NCI-H1930 (cell line): ENCODE measurements around the gene RSAD1.
"Not testable (repeated sequence)": the region's sequence is repeated elsewhere in the genome, so short reads cannot be mapped to it uniquely, and the experiment has no call there.

Experiments
- DNase-seq, 2 experiments: peaks; one replicate each; lab custom pipeline; 2025; lab: John Stamatoyannopoulos, UW

RSAD1 gene

DNA sequence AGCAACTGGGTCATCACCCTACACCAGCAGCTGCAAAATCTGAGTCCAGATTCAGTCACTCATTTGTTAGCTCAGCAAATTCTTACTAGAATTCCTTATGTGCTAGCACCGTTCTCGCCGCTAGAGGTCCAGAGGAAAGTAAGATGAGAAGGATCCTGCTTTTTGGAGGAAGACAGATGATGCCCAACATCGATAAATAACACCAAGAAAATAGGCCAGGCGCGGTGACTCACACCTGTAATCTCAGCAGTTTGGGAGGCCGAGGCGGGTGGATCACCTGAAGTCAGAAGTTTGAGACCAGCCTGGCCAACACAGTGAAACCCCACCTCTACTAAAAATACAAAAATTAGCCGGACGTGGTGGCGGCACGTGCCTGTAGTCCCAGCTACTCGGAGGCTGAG lies 5.9 kb upstream of the RSAD1 start:
- DNase-seq, result not testable (repeated sequence)

DNA sequence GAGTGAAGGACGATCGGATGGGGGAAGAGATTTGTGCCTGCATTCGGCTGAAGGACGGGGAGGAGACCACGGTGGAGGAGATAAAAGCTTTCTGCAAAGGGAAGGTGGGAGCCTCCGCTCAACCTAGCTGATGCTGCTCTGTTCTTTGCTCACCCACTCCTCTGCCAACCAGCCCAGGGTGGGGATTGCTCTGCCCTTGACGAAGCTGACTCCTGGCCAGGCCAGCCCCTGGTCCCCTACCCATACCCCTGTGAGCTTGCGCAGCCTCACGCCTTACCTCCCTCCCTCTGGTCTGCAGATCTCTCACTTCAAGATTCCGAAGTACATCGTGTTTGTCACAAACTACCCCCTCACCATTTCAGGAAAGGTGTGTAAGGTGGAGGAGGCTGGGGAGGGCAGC lies 4.8 kb upstream of the RSAD1 start:
- DNase-seq, result no peak

GRCh38 chr17:50474523-50474922 lies 4.1 kb upstream of the RSAD1 start:
- no peak for DNase-seq

GRCh38 chr17:50475362-50475761 lies 3.3 kb upstream of the RSAD1 start:
- DNase-seq, result no peak

DNA sequence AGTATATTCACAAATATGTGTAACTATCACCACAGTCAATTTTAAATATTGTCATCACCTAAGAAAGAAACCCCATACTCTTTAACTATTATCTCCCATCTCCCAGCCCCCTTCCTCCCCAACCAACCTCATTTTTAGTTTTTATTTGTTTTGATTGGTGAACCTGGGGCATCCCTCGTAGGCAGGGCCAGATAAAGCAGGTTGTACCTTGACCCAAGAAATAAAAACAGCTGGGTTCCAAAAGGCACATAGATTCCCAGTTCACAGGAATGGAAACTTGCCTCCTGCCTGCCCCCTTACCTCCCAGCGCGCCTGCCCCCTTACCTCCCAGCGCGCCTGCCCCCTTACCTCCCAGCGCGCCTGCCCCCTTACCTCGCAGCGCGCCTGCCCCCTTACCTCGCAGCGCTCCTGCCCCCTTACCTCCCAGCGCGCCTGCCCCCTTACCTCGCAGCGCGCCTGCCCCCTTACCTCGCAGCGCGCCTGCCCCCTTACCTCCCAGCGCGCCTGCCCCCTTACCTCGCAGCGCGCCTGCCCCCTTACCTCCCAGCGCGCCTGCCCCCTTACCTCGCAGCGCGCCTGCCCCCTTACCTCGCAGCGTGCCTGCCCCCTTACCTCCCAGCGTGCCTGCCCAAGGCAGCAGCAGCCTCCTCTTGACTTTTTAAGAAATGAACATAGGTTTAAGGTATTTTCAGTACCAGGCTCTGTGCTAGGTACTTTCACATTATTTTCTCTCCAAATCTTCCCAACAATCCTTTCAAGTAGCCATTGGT lies 2.7 kb upstream of the RSAD1 start:
- DNase-seq, result not testable (repeated sequence)

DNA sequence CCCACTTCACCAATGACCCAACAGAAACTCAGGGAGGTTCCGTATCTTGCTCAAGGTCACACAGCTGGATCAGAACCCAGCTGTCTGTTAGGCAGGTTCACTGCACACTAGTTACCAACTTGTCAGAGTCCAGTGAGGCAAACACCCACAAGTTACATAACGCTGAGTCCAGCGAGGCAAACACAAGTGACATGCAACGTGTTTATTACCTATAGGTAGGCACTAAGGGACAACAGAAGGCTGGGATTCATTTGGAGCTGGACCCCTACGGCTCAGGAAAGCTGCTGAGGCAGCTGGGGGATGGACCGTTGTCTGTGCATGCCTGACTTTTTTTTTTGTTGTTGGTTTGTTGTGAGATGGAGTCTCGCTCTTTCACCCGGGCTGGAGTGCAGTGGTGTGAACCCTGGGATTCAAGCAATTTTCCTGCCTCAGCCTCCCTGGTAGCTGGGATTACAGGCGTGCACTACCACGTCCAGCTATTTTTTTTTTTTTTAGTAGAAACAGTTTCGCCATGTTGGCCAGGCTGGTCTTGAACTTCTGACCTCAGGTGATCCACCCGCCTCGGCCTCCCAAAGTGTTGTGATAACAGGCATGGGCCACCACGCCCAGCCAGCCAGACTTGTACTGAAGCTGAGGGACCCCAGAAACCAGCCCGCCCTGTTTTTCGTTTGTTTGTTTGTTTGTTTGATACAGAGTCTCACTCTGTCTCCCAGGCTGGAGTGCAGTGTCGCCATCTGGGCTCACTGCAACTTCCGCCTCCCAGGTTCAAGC lies 1.9 kb upstream of the RSAD1 start:
- DNase-seq, result no peak

GRCh38 chr17:50477976-50478375 lies 684 bp upstream of the RSAD1 start:
- DNase-seq, result no peak

DNA sequence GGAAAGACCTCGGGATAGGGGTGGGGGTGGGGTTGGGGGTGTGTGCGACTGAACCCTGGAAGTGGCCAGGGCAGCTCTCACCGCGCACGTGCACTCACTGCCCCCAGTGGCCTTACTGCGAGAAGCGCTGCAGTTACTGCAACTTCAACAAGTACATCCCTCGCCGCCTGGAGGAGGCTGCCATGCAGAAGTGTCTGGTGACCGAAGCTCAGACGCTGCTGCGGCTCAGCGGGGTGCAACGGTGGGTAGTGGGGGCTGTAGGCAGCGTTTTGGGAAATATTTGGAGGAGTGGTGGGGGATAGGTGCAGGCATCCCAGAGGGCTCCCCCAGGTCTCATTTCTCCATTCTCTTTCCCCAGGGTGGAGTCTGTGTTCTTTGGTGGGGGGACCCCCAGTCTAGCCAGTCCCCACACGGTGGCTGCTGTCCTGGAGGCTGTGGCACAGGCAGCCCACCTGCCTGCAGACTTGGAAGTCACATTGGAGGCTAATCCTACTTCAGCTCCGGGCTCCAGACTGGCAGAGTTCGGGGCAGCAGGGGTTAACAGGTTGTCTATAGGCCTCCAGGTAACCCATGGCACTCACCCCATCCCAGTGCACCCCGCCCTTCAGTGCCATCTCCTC lies 972 bp downstream of the RSAD1 start:
- DNase-seq, result peak; percentile 65 to 78

DNA sequence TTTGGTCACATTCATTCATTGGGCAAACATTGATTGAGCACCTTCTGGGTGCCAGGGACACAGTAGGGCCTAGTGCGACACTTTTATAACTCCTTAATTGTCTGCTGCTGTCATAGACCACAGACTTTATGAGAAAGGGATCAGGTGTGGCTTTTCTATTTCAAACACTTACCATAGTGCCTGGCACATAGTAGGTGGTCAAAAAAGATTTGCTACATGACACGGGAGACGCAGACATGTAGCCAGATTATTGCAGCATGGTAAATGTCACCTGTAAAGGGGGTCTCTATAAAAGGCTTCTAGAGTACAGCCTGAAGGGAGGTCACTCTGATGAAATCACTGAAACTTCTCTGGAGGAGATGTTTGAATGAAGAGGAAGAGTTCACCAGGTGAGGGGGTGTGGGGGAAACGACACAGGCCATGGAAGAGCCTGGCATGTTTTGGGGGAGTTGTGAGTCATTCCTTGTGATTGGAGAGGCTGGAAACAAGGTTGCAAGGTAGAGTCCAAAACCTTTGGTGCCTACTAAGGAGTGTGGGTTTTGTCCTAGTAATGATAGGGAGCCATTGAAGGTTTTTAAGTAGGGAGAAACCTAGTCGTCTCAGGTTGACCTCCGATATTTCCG lies 1.6 kb downstream of the RSAD1 start:
- DNase-seq, result no peak

DNA sequence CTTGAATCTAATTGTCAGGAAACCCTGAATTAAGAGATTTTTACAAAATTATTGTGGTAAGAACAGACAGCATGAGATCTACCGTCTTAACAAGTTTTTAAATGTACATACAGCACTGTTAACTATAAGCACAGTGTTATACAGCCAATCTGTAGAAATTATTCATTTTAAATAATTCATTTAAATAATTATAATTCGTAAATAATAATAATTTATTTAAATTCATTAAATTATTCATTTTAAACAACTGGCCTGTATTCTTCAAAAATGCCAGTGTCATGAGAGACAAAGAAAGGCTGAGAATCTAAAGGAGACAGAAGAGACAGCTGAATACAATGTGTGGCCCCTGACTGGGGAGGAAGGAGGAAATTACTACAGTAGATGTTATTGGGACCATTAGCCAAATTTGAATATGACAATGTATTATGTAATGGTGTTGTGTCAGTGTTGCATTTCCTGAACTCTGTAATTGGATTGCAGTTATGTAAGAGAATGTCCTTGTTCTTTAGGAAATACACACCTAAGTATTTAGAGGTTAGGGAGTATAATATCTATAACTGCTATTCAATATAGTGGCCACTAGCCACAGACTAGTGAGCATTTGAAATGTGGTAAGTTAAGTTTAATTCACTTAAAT lies 2.3 kb downstream of the RSAD1 start:
- DNase-seq, result no peak

GRCh38 chr17:50481648-50482047 lies 3.0 kb downstream of the RSAD1 start:
- no peak for DNase-seq

GRCh38 chr17:50482110-50482509 lies 3.5 kb downstream of the RSAD1 start:
- DNase-seq, result no peak

DNA sequence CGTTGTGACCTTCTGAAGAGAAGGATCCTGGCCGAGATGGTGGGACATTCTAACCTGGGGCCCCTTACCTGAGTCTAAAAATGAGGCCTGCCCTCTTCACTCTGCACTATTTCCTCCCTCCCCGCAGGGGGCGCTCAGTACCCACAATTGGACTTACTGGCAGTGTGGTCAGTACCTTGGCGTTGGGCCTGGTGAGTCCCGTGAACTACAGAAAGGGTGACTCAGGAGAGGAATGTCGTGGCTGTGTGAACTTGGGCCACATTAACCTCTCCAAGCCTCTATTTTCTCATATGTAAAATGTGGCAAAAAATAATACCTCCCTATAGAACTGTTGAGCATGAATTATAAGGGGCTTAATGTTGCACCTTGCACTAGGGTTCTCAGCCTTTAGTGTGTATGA lies 3.9 kb downstream of the RSAD1 start:
- peak in 1 of 2 experiments; percentile 47 for DNase-seq

GRCh38 chr17:50483266-50483665 lies 4.6 kb downstream of the RSAD1 start:
- DNase-seq, result no peak

- no peak for DNase-seq
Measured at GRCh38 chr17:50484386-50485155, 5.9 kb downstream of the RSAD1 start.

GRCh38 chr17:50487213-50488096 lies 8.8 kb downstream of the RSAD1 start:
- no peak for DNase-seq

DNA sequence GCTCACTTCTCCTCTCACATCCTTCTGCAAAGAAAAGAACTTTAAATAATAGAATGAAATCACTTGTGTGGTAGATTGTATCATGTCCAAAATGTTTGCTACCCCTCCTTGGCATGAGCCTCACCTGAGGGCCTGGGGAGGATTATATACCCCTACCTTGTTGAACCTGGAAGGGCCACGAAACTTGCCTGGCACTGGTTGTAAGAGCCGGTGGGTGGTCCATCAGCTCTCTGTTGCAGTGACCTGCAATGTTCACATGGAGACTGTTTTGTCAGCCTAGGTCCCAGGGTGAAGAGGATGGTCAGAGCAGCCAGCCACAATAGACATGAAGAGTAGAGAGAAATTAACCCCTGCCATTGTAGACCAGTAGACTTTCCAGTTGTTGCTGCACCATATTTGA lies 10.2 kb downstream of the RSAD1 start:
- no peak for DNase-seq

DNA sequence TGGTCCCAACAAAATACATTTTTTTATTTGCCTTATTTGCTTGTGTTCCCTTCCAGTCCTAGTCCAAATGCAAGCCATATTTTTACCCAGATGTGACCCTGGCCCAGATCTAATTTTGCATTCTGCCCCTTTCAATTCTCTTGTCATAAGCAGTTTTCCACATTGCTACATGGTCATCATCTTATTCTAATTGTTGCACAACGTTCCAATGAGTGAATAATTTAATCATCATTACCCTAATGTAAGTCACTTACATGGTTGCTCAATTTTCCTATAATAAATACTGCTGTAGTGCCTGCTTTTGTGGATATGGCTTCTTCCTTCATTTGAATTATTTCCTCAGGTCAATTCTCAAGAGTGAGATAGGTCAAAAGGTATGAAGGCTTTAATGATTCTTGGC lies 12.8 kb downstream of the RSAD1 start:
- DNase-seq, result no peak

- DNase-seq, result no peak
Measured at GRCh38 chr17:50492214-50492613, 13.6 kb downstream of the RSAD1 start.

DNA sequence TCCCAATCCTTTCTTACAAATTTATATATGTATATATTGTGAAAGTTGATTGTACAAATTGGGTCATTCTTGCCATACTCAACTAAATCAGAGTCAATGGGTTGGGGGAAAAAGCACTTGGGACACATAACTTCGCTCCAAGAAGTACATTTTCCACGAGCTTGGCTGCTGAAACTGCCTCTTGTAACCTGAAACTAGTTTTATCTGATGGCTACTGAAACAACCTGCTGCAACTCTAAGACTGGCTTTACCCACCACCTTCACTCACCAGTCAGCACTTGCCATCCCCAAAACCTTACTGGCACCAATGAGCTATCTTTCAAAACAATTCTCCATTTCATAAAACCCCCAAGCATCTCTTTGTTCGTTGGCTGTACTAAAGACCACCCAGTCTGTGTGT lies 15.1 kb downstream of the RSAD1 start:
- DNase-seq, result no peak
